GM12873 (cell line): Measurements from ENCODE around the gene CHCHD6.

Experiments
- TF ChIP-seq, protein P1 (sequence below): IDR thresholded peaks from 2 replicates; pipeline ENCODE4 v1.5.1; 2012; ENCODE audit warnings: low read depth, mild to moderate bottlenecking, moderate library complexity, low read length, control low read depth; ENCODE audit not compliant: insufficient read depth; ENCODE audit errors: missing control alignments

CHCHD6 gene

DNA sequence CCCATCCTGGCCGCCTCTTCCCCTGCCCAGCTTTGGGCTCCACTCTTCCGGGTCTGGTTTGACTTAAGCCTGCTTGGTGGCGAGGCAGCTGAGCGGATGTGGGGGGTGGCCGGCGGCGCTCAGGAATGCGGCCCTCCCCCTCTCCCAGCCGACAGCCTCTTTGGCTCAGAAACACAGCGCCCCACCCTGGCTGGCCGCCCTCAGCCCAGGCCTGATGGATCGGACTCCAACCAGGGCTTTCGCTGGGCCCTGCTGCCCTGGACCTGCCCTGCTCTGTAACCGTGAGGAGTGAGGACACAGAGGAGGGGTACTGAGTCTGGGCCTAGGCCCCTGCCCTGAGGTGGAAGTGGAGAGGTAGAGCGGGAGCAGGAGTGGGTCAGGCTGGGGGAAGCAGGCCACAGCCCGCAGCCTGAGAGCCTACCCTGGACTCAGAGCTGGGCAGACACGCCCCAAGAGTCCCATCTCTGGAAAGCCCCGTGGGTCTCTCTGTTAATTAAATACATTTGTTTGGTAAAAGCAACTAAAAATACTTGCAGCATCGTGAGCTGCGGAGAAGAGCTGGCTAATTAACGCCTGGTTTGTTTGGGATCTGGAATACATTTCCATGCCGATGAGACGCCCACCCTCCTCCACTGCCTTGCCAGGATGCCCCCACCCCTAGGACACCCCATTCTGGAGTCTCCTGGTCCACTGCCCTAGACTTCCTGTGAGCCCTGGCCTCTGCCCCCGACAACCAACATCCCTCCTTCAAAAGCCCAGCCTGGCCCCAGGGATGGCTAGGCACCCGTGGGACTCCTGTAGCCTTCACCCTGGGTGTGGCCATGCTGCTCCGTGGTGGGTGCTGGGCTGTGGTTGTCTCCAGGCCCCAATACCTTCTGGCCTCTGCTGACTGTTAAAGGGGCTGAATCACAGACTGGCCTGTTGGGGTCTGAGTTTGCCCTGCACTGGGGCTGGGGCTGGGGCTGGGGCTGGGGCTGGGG lies 298.4 kb downstream of the CHCHD6 start:
- TF ChIP-seq, protein P1, sequence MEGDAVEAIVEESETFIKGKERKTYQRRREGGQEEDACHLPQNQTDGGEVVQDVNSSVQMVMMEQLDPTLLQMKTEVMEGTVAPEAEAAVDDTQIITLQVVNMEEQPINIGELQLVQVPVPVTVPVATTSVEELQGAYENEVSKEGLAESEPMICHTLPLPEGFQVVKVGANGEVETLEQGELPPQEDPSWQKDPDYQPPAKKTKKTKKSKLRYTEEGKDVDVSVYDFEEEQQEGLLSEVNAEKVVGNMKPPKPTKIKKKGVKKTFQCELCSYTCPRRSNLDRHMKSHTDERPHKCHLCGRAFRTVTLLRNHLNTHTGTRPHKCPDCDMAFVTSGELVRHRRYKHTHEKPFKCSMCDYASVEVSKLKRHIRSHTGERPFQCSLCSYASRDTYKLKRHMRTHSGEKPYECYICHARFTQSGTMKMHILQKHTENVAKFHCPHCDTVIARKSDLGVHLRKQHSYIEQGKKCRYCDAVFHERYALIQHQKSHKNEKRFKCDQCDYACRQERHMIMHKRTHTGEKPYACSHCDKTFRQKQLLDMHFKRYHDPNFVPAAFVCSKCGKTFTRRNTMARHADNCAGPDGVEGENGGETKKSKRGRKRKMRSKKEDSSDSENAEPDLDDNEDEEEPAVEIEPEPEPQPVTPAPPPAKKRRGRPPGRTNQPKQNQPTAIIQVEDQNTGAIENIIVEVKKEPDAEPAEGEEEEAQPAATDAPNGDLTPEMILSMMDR = peak; percentile 43

DNA sequence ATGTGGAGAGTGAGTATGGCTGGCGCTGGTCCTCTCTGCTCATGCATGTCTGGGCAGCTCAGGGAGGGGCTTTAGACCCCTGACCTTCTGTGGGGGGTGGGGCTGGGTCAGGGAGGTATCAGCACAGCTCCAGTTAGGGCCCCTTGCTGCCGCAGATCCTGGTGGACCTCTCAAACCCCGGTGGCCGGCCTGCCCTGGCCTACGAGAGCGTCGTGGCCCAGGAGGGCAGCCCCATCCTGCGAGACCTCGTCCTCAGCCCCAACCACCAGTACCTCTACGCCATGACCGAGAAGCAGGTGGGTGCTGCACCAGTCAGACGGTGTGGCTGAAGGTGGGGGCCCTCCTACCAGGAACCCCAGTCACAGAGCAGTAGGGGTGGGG lies 299.1 kb downstream of the CHCHD6 start:
- TF ChIP-seq, protein P1 = no peak

DNA sequence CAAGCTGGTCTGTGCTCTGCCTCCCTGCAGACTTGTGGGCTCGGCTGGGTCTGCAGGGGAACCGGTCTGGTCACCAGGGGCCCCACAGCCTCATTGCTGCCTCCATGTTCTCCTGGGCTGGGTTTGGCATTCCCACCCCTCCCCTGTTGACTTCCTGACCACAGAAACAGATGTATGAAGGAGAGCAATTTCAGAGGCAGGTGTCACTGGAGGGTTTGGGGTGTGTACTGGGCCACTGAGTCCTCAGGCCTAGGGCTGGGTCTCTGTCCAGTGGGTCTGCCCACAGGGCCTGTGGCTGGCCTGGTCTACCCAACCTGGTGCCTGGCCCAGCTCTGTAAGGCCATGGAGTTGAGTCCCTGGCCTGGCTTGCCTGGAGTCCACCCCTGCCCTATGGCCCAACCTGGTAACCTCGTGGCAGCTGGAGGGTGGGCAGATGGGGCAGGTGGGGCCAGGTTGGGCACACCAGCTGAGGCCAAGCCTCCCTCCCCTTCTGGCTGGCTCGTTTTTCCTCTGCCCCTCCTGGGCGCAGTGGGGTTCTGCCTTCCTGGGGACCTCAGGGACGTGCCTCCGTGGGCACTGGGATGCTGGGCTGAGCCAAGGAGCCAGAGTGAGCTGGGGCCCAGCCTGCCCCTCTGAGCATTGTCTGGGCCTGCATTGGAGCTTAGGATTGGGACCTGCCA lies 299.7 kb downstream of the CHCHD6 start:
- TF ChIP-seq, protein P1 = no peak

DNA sequence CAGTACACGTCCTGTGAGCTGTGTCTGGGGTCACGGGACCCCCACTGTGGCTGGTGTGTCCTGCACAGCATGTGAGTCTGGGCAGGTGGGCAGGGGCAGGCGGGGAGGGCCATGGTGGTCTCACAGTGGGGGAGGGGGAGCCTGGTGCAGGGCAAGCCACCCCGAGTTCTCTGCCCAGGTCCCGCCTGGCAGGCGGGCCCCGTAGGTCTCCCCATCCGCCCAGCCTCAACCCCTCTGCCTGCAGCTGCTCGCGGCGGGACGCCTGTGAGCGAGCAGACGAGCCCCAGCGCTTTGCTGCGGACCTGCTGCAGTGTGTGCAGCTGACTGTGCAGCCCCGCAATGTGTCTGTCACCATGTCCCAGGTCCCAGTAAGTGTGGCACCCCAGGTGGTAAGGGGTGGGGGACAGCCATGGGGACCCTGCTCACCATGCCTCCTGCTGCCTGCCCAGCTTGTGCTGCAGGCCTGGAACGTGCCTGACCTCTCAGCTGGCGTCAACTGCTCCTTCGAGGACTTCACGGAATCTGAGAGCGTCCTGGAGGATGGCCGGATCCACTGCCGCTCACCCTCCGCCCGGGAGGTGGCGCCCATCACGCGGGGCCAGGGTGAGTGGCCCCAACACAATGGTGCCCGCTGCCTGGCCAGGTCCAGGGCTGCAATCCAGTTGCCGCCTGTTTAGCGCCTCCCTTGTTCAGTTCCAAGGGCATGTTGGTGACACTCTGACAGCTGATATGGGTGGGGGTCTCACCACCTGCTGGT lies 300.8 kb downstream of the CHCHD6 start:
- TF ChIP-seq, protein P1 = no peak

DNA sequence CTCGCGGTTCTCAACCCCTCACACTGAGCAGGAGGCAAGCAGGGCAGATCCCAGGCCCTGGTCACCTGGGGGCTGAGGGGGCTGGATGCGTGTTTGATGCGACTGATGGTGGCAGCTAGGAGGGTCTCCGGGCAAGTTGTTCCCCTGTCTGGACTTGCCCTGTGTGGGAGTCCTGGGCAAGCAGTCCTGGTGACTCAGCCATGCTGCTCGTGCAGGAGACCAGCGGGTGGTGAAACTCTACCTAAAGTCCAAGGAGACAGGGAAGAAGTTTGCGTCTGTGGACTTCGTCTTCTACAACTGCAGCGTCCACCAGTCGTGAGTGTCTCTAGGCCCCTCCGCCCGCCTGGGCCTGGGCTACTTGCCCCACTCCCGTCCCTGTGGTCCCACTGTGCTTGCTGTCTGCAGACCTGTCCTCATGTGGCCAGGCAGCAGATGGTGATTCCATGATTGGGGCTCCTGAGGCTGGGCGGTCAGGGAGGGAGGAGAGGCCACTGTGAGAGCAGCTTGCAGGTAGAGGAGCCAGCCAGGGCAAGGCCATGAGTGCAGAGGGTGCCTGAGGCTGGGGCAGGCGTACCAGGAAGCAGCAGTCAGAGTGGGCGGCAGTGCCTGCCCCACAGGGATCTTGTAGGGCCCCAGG lies 301.9 kb downstream of the CHCHD6 start:
- TF ChIP-seq, protein P1 = no peak

DNA sequence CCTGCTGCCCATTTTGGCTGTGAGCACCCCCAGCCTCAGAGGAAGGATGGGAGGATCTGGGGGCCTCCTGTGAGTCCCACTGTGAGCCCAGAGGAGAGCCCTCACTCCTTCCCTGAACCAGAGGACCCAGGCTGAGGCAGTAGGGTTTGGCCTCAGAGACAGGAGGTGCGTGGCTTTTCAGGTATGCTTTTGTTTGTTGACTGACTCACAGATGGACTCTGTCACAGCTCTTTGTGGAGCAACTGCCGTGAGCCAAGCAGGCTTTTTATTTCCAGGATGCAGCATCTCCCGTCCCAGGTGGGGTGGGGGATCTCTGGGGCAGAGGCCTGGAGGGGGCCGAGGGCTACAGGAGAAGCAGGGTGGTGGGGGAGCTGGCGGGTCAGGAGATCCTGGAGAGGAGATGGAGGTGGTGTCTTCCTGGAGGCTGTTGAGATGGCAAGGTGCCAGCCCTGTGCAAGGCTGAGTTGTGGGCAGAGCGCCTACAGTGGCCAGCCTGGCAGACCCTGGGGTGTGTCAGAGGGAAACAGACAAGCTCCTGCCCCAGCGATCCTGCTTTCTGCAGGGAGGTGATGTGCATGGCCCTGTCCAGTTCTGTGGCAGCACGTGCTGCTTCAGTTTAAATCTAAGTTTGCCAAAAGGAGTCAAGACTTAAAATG lies 302.9 kb downstream of the CHCHD6 start:
- TF ChIP-seq, protein P1 = no peak
